Smooth muscle cell of the brain vasculature (primary cell): Measurements from ENCODE around the gene STEAP4.
"Not testable (repeated sequence)": the region's sequence is repeated elsewhere in the genome, so short reads cannot be mapped to it uniquely, and the experiment has no call there.

Source experiments
- DNase-seq: peaks from one replicate; pipeline ENCODE4 v3.0.0-alpha.2; 2012; ENCODE audit warnings: low read depth, low spot score

Gene STEAP4

DNA sequence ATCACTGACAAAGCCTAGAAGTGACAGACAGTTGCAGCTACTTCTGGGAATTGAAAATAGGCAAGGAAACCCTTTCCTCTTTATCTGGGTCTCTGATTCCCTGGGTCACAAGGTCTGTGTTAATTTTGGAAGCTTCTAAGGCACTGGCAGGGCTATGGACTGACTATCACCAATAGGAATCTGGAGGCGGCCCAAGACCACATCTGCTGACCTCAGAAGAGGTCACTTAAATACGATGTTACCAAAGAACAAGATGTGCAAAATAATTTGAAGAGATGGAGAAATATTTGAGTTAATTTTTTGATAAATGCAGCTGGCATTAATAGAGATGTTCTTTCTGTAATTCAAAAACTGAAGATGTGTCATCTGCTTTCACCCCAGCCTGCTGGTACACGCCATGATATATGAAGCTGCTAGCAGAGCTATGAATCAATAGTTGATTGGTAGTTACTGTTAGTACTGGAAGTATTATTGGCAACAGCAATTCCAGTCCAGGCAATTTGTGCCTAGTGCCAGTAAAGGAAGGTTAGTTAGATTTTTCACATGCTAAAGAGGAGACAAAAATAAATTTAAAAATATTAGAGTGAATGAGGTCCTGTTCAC, 5.5 kb upstream of the STEAP4 start:
- DNase-seq: no peak

DNA sequence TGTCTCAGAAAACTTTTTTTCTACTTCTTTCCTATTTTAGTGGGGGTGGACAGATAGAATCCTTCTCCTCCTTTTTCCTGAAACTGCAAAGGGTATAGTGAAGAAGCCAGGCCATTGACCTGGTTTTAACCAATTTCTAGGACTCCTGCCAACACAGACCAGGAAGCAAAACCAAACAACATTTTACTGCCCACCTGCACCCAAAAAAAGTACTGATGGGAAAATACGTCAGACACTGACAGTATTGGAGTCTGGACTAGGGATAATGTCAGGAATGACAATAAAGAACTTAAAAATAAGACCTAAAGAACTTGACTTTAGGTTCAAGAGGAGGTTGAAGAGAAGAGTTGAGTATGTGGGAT, 5.0 kb upstream of the STEAP4 start:
- DNase-seq: no peak

DNA sequence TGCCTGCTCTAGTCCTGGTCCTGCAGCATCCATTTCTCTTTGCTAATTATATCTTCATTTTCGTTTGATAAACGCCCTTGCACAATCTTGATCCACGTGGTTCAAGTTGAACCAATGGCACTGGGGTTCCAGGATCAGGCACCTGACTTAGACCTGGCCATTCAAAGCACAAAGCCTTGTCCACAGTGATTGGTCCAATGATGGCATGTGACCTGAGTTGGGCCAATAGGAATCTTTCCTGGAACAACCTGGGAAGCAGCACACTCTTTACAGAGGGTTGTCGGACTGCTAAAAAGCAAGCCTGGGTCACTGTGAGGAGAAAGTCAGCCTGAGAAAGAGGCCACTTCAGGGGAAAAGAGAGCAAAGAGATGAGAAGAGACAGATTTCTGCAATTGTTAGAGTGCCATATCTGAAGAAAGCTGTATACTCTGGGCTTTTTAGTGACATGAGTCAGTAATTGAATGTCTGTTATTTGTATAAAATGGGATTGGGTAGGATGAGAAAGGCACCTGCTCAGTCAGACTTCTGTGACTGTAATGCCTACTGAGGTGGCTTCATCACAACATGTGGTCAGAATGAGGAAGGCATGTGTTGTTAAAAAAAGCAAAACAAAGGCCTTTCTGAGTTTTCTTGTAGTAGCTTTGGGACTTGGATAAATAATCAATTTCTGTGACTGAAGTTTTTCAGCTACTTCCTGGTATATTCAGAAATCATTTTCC, 4.4 kb upstream of the STEAP4 start:
- DNase-seq: no peak

DNA sequence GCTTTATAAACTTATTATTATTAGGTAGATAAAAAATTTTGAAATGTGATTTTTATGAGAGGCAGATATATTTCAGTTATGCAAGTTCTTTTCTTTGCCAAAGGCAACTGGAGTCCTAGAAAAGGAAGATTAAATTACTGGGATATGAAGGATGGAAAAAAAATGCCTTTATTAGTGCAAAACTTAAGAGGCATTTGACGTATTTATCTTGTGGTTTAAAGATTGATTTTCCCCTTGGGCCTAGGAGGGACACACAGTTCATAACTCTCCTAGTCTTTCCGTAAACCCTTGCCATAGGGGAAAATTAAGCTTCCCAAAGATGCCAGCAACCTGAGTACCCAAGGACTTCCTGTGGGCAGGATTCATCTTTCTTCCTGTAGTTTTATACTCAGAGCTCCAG, 3.1 kb upstream of the STEAP4 start:
- no peak for DNase-seq

DNA sequence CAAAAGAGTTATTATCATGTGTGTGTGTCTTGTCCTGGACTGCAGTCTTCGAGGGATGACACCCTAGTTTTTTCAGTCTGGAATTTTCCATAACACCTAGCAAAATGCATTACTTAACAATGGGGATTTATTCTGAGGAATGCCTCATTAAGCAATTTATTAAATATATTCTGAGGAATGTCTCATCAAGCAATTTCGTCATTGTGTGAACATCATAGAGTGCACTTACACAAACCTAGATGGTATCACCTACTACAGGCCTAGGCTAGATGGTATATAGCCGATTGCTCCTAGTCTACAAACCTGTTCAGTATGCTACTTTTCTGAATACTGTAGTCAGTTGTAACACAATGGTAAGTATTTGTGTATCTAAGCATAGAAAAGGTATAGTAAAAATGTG, 1.1 kb upstream of the STEAP4 start:
- DNase-seq: no peak

DNA sequence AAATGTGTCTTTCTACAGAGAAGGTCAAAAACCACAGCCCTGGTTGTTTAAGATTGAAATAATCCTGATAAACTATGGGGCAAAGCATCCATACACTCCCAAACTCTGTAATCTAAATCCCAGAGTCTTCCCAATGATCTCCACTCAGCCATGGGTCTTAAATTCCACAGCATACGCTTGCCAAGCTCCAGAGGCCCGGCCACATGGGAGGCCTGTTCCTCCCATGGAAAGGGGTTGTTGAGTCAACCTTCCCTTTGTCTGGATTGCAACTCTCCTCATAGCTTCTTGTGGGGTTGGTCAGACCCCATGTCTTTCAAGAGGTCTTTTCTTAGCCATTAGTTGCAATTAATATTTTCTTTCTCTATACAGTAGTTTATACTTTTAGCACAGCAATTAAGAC, 718 bp upstream of the STEAP4 start:
- no peak for DNase-seq

DNA sequence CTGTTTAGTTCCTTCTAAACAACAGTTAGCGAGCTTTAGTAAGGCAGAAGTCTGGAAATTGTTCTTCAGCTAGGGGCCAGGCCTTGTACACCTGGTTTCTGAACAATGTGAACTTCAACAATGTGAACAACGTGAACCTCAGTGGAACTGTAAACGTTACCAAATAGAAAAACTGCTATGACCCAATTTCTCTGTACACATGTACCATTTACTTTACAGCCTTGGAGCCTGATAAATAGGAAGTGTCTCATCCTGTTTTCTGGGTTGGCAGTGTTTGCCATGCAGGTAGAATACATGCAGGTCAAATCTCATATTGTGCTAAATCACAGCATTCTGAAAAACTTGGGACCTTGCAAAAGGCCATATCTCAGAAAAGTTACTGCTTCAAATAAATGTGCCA, 1.6 kb downstream of the STEAP4 start:
- no peak for DNase-seq

DNA sequence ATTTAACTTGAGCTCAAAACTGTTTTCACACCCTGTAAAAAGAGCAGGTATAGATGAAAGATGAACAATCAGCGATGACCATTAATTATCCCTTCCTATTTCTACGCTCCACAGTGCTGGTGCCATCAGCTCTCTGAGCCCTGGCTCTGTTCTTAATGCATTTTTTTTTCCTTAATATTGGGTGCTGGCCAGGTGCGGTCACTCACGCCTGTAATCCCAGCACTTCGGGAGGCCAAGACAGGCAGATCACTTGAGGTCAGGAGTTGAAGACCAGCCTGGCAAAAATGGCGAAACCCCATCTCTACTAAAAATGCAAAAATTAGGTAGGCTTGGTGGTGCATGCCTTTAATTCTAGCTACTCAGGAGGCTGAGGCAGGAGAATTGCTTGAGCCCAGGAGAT, 4.2 kb downstream of the STEAP4 start:
- no peak for DNase-seq

DNA sequence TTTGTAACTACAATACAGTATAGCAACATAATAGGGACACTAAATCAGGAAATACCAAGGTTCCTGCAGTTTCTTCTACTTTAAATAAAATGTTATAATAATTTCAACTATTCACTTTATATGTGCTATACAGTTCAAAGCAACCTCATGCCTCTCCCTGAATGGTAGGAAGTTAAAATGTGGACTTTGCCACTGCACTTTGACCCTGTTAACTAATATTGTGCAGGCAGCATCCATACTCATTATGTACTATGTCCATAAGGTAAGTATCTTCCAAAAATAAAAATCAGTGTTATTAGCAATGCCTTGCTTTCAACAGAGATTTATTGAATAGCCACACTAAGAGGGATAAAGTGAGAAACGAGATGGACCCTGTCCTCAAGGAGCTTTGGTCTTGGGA, 4.8 kb downstream of the STEAP4 start:
- DNase-seq: no peak

DNA sequence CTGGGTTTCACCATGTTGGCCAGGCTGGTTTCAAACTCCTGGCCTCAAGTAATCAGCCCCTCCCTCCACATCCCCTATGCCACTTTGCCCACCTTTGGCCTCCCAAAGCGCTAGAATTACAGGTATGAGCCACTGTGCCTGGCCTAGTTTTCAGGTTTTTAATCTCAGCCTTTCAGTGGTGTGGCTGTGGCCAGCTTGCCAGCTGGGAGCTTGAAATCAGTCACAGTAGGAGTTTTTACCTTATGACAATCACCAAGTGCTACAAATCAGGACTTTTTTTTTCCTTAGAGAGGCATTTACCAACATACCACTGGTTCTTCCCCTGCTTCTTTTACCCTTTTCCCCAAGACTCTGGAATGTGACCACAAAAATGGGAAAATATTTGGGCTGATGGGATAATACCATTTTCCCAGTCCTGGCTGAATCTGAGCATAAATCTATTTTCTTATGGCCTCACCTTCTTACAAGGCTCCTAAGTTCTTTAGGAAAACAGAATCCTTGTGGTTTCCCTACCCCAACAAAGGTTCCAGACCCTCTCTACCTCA, 6.2 kb downstream of the STEAP4 start:
- no peak for DNase-seq

DNA sequence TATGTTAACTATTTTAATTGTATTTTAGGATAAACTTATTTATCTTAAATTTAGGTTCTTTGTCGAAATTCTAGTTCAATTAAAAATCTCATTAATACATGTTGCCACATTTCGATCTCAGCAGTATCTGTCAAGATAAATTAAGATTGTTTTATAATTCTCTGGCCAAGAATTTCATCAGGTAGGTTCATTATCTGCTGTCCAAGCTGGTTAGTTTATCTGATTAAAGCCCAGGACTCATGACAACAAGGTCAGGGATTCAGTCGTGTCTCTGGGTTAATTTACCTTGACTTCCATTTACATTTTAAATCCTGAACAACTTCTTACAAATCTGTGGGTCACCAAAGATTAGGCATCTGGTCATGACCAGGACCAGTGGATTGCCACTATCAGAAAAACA, 7.6 kb downstream of the STEAP4 start:
- no peak for DNase-seq

DNA sequence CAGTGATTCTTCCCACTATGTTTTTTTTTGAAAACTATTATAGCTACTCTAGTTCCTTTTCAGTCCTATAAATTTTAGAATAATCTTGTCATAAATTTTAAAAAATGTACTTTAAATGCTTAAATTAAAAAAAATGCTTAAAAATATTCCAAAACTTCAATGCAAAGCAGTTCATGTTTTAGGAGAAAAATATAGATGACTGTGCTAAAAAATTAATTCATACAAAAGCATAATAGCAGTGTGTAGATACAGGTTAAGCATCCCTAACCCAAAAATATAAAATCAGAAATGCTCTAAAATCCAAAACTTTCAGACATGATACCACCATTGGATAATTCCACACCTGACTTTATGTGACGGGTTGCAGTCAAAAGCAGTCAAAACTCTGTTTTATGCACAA, 12.8 kb downstream of the STEAP4 start:
- DNase-seq: no peak

DNA sequence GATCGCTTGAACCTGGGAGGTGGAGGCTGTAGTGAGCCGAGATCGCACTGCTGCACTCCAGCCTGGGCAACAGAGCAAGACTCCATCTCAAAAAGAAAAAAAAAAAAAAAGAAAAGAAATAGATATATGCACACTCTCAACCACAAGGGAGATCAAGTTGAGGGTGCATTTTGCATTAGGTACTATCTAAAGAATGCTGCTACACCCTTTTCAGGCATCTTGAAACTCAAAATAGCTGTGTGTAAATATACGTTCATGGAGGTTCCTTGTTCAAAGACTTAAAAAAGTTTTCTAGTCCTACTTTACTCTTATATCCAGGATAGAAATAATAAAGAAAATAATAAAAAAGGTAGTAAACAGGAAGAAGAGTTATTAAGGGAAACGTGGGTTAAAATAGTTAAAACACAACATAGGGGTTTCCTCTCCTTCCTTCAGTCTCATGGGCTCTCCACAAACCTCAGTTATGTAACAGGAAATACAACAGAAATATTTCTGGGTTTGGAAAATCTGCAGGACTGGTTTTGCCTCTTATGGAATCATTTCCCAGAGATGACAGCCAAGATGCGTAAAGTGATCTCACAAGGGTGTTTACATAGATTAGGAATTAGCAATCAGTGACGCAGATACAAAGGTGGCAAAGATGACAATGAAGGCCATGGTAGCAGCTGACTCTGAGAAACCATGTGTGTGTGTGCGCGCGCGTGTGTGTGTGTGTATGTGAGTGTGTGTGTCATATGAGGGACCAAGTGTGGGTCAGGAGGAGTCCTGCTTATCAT, 15.1 kb downstream of the STEAP4 start:
- no peak for DNase-seq

DNA sequence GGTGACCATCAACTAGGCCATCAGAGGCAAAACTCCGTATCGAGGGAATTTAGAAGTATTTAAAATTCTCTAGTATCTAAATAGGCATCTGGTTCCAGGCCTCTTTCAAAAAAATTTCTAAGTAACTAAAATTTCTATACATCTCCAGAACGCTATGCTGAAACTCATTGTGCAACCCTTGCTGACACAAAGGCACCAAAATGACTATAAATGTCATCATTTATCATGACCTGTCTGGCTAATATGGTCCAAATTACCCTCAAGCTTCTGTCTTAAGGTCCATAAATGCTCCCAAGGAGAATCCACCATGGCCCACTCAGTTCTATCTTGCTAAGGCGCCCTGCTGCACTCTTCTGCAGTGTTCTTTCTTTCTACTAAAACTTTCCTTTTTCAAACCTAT, 16.2 kb downstream of the STEAP4 start:
- no peak for DNase-seq

DNA sequence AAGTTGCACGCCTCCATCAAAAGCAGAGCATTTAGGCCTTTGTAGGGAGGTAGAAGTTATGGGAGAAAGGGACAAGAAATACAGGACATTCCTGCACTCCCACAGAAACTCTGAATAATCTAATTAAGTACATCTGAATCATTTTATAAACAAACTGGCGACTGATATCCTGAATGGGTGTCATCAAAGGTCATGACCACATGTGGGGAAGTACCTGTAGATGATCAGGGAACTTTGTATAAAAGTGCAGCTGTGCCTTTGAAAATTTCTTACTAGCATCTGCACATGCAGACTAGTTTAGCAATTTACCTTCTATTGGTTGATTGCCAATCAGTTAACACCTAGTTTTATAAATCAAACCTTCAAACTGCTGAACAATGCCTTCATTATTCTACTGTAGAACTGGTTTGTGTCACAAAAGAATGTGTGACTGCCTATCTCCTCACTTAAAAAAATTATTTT, 17.1 kb downstream of the STEAP4 start:
- DNase-seq: no peak

DNA sequence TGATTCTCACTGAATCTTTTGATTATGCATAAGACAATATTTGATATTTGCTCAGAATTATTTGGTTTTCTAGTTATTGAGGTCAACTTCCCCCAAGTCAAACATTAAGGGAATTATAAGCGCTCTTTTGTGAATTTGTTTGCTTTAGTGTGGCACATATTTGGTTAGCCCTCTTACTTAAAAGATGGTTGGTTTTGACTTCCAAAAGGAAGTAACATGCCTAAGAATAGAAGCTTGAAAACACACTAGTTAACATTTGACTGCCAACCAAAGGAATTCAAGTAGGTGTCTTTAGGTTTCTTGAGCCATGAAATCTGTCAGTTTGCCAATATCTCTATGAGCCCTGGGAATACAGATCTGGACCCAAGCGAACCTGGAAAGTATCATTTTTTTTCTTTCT, 24.9 kb downstream of the STEAP4 start:
- no peak for DNase-seq

DNA sequence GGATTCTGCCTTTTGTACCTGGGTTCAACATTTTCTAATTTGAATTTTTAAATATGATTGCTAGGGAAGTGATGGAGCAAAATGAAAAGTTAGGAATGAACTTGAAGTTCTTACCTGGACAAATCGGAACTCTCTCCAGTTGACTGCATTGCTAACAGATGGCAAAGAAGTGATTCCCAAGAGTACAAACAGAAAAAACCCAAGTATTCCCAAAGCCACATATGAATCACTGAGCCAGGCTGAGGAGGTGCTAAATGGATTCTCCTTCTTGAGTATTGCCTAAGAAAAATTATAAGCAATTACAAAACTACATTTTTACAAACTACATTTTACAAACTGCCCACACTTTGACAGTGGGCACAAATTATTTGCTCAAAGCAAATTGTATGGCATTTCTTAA, 25.9 kb downstream of the STEAP4 start:
- DNase-seq: no peak

DNA sequence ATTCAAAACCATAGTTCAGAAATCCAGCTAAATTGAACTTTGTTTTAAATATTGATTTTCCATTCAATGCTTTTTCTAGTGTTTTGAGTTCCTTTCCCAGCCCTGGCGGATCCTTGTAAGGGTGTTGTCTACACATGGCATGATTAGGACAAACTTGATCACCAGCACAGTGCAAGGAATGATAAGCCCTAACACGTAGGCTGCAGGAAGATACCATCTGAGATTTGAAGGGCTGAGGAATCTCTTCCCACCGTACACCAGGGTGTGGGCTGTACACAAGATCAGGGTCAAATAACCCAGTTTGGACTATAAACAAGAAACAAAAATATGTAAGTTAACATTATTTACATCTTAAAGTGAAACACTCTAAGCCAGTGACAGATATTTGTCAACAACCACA, 27.4 kb downstream of the STEAP4 start:
- DNase-seq: no peak

DNA sequence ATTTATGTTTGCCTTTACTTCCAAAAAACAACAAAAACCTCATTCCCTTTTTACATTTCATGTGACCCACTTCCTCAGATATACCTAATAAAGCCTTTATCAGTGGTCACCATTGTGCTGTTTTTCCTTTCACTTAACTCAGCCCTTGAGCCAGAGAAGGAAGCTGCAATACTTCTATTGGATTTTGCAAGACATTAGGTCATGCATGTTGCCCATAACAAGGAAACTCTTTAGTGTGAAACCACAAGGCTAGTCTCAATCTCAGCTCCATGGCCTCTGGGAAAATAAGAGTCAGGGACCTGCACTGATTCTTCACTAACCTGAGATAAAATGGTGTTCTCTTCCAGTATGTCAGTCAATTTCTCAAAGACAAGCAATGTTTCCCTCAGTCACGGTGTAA, 27.8 kb downstream of the STEAP4 start:
- DNase-seq: no peak

DNA sequence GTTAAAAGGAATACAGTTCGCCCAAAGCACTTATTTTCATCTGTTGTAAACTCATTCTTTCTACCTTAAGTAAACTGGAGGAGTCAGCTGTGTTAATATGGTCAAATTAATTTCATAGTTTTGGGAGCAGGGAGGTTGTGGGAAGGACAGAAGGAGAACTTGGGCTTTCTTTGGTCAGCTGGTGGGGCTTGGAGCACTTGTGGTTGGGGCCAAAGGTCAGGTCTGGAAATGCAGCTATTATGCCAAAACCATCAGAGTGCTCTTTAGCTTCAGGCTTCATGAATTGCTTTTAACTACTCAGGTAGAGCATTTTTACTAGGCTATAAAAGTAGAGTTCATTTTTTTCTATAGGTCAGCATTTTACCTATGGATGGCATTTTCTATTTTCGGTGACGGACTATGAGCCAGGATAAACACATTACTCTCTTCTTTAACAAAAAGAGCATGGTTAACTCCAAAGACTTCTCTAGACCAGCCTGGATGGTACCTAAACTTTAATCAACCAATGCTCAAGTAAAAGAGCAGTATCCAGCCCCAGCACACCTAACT, 30.0 kb downstream of the STEAP4 start:
- DNase-seq: no peak

DNA sequence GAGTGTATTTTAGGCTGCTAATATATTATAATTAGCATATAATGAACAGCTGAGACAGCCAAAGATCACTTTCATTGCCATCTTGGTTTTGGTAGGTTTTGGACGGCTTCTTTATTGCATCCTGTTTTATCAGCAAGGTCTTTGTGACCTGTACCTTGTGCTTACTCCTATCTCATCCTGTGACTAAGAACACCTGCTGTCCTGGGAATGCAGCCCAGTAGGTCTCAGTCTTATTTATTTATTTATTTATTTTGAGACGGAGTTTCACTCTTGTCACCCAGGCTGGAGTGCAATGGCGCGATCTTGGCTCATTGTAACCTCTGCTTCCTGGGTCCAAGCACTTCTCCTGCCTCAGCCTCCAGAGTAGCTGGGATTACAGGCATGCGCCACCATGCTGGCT, 31.8 kb downstream of the STEAP4 start:
- not testable (repeated sequence) for DNase-seq

DNA sequence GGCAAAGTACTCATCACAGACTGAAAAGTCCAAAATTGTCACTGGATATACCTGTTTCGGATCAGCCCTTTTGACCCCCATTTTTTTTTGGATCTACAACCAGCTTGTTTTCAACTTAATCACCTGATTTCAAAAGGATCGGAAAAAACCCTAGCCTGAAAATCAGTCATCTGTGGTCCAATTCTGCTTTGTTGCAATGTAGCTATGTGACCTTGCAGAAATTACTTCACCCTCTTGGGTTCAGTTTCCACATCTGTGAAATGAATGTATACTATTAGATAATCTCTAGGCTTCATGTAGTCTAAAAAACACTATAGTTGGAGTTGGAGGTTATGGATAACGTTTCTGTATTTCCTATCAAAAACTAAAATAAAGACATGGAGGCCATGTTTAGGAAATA, 37.1 kb downstream of the STEAP4 start:
- no peak for DNase-seq
